ENCODE data around the gene C1QL3.

The C1QL3 gene

DNA sequence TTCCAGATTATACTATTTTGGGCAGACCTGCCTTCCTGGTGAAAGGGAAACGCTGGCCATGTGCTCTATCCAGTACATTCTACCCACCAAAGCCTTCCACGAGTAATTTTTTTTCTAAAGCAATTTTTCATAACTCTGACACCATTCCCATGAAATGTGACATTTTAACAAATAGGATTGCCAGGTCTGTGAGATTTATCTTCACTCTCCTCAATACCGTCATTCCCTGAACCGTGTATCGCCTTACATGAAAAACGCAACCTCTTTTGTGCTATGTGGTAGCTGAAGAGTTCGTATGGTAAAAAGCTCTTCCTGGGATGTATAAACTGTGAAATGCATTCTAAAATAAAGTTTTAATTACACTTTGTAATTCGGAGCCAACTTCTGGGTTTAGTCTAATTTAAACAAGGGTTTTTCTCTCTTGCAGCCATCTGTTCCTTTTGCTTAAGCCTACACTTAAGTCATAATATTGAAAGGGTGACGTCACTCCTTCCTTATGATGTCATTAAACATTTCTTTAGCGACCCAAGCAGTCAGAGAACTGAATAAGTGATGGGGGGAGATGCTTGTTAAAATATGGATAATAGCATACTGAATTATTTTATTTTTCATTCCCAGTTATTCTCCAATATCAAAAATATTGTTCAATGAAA lies 27.7 kb downstream of the C1QL3 start:
- no peak for DNase-seq (ENCODE audit: low spot score)
- no peak for FAIRE-seq

DNA sequence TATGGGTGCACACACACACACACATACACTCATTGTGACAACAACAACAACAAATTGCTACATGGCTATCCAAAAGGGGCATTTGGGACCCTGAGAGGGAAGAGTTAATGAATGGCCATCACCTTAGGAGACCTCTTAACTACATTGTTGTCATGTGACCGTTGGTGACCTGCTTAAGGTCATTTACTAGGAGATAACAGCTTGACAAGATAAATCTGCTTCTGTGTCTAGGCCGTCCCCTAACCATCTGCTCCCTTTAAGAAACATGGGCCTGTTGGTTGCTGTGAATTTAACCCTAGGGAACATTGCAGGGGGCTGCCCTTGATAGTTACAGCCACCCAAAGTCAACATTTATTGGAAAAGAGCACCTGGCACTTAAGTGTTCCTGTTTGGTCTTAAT lies 29.7 kb downstream of the C1QL3 start:
- DNase-seq (ENCODE audit: low spot score) (no peak), FAIRE-seq (no peak)

DNA sequence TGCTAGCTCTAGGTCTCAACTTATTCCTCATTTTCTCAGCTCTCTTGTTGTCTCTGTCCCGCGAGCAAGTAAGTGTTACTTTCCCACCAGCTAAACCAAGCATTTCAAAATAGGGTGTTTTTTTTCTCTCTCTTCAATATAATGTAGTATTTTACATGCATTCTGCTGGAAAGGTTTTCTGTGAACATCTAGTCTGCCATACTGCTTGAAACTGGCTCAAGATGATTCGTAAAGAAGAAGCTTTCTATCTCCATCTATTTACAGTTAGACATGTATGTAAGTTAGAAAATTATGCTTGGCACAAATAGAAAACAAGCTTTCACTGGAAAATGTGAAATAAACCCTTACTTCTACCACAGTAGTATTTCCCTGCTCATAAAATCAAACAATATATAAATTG lies 31.2 kb downstream of the C1QL3 start:
- FAIRE-seq (no peak), DNase-seq (ENCODE audit: low spot score) (no peak)

DNA sequence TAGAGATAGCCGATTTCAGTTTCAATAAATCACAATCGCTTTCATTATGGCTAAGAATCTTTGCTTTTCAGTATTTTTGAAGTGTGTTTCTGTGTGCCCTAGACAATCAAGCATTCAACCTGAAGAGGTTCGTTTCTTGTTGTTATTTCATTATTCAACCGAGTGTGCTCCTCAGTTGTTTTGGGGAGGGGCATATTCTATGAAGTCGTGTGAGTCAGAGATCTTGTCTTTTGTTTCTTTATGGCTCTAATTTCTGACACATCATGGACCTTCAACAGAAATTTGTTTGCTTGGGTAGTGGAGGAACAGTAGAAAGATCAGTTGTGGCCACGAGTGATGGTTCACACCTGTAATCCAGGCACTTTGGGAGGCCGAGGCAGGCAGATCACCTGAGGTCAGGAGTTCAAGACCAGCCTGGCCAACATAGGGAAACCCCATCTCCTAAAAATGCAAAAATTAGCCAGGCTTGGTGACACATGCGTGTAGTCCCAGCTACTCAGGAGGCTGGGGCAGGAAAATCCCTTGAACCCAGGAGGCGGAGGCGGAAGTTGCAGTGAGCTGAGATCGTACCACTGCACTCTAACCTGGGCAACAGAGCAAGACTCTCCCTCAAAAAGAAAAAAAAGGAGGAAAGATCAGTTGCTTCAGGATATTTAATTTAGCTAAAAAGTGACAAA lies 38.3 kb downstream of the C1QL3 start:
- FAIRE-seq (no peak), DNase-seq (ENCODE audit: low spot score) (no peak)

DNA sequence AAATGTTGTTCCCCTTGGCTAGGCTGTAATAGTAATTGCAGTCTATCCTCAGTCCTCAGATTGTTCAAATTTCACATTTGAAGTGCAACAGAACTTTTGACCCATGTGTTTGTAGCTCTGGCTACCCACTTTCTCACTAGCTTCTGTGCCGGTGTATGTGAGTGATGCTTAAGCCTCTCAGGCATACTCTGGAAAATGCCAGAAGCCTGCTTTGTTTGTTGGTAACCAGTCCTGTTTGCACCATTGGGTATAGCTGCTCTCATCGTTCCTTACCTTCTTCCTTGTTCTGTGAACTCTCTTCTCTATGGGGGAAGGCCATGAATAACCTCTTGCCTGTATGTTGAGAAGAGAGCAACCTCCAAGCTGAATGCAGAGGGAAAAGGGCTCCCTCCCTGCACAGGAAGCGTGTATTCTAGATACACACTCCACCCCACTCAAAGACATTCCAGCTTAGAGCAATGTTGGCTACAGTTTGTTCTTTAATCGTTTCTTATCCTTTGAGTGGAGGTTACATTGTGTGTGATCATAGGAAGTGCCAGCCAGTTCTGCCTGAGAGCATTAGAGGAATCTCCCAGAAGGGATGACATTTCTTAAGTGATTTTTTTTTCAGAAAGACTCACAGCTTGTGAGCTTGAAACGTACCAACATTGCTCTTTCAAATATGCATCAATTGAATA lies 40.5 kb downstream of the C1QL3 start:
- FAIRE-seq (no peak), DNase-seq (ENCODE audit: low spot score) (no peak)

DNA sequence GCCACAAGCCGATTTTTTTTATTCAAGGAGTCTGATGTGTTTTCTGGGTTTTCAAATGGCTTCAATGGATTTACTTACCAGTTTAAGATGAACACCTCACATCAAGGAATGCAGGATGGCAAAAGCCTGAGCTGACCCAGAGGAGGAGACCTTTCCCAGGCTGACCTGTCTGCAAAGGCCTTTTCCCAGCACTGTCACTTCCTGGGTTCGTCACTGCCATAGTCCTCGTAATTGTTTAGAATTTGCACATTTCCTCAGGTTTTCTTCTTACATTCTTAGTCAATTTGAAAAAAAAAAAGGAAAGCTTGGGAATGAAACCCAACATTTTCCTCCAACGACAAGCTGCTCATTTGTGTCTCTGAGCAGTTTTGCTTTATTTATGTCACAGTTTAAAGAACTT lies 42.9 kb downstream of the C1QL3 start:
- FAIRE-seq, result no peak
- no peak for DNase-seq (ENCODE audit: low spot score)

DNA sequence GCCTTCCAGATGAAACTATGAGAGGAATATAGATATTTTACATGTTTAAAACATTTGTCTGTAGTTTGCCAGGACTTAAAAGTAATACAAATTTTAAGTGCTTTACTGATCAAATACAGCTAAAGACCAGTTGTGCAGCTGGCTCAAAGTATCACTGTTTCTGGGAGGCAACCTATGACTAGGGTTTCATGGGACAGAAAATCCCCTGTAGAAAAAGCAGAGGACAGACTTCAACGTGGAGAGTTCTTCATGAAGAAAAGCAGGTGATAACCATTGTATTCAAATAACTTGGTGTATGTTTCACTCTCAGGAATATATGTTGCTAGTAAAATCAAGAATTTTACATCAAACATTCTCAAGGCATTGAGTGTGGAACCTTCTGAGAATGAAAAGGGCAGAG lies 43.9 kb downstream of the C1QL3 start:
- no peak for FAIRE-seq
- no peak for DNase-seq (ENCODE audit: low spot score)

DNA sequence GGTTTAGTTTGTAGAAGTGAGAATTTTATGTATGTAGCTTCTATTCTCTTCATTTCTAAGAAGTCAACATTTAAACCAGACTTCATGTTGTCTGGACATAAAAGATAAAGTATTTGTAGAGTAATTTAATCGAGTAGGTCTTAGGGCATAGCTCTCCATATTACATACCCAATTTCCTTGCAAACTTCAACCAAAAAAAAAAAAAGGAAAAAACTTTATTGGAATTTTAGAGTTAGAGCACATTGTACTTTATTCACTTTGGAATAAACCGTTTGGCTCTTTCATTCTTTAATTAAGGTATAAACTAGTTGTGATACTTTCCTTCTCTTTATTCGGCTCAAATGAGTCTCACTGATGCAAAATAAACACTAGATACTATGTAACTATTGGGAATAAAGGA lies 48.9 kb downstream of the C1QL3 start:
- no peak for FAIRE-seq
- DNase-seq (ENCODE audit: low spot score), result no peak

DNA sequence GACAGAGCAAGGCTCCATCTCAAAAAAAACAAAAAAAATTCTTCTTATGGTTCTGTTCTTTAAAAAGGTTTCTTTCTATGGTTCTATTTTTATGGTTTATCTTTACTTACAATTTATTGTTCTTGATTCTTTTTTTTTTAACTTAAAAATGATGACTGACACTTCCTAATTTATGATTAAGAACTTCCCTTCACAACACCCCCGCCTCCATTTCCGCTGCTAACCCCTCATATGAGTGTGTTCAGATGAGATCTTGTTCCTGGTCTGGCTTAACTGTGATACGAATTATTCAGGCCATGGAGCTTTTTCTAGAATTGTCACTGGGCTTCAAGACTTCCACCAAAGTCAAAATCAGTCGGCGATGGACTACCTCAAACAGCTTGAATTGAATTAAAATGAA lies 50.9 kb downstream of the C1QL3 start:
- DNase-seq (ENCODE audit: low spot score) (no peak), FAIRE-seq (no peak)

DNA sequence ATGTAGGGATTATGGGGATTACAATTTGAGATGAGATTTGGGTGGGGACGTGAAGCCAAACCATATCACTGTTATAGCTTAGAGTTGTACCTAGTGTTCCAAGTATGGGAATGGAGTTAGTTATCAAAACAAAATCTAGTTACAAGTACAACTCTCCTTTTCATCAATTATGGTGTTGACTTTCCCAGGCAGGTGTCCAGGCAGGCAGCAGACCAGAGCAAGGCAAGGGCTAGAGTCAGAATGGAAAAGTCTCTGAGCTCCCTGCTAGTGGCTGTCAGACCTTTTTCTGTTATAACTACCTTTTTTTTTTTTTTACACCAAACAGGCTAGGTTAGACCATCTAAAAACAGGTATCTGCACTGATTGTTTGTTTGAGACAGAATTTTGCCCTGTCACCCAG lies 55.7 kb downstream of the C1QL3 start:
- DNase-seq (ENCODE audit: low spot score) (no peak), FAIRE-seq (no peak)
